Stimulated activated naive B cell treated with anti-CD40 and anti-IgM and Interleukin-4, amounts not matched to agents 10 μg/mL and 1 μg/mL and 100 μg/mL, for 72 hours (primary cell): ENCODE measurements around the gene CLIC4.

Experiments
- ATAC-seq, 2 donors: fragments of 150-1000 bp; cut with Tn5 transposase; replicated peaks; 2 replicates each; pipeline ENCODE4 v1.10.0; 2021; ENCODE audit warnings: moderate library complexity in 1 of 2
- DNase-seq: peaks from one replicate; pipeline ENCODE4 v3.0.0; 2021
- H3K27ac Mint-ChIP-seq: one replicate; pipeline ENCODE4 v1.8.0; 2022; ENCODE audit warnings: mild to moderate bottlenecking, mixed read lengths
- H3K27me3 Mint-ChIP-seq, 2 donors: one replicate each; pipeline ENCODE4 v1.8.0; 2022; ENCODE audit warnings: mixed read lengths in 2 of 2
- H3K36me3 Mint-ChIP-seq, 2 donors: one replicate each; pipeline ENCODE4 v1.8.0; 2022; ENCODE audit warnings: mixed read lengths in 2 of 2, mild to moderate bottlenecking in 1 of 2
- H3K4me1 Mint-ChIP-seq, 2 donors: one replicate each; pipeline ENCODE4 v1.8.0; 2022; ENCODE audit warnings: mixed read lengths in 2 of 2, mild to moderate bottlenecking in 1 of 2
- H3K4me3 Mint-ChIP-seq, 2 donors: one replicate each; pipeline ENCODE4 v1.8.0; 2022; ENCODE audit warnings: mild to moderate bottlenecking in 2 of 2, mixed read lengths in 2 of 2, moderate library complexity in 1 of 2
- H3K9me3 Mint-ChIP-seq, 2 donors: one replicate each; pipeline ENCODE4 v1.8.0; 2022; ENCODE audit warnings: mixed read lengths in 2 of 2, mild to moderate bottlenecking in 1 of 2

The CLIC4 gene

GRCh38 chr1:24865168-24865567 lies 119.9 kb downstream of the CLIC4 start:
- DNase-seq: no peak
- Mint-ChIP-seq H3K4me1 (peaks cover 8 to 15% of the 10 kb centered on the region in 2 donors), H3K9me3 (no peaks in the 10 kb centered on the region), H3K4me3 (no peak overlapping the region), H3K36me3 (no peaks in the 10 kb centered on the region), H3K27ac (no peak overlapping the region), H3K27me3 (peaks cover 15 to 19% of the 10 kb centered on the region in 2 donors)
- ATAC-seq: no peak

DNA sequence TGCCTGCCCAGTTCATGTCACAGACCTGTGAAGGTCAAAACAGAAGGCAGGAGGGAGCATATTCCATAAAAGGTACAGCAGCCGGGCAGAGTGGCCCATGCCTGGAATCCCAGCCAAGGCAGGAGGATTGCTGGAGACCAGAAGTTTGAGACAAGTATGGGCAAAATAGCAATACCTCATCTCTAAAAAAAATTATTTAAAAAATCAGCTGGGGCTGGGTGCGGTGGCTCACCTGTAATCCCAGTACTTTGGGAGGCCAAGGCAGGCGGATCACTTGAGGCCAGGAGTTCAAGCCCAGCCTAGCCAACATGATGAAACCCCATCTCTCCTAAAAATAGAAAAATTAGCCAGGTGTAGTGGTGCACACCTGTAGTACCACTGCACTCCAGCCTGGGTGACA lies 120.3 kb downstream of the CLIC4 start:
- Mint-ChIP-seq H3K4me3 (no peak overlapping the region), H3K27me3 (peaks cover 15 to 21% of the 10 kb centered on the region in 2 donors), H3K9me3 (no peaks in the 10 kb centered on the region), H3K36me3 (no peaks in the 10 kb centered on the region), H3K27ac (no peak overlapping the region), H3K4me1 (peaks cover 10 to 20% of the 10 kb centered on the region in 2 donors)
- DNase-seq (no peak), ATAC-seq (no peak)

GRCh38 chr1:24866211-24867083 lies 121.2 kb downstream of the CLIC4 start:
- DNase-seq: no peak
- peaks cover 20 to 30% of the 10 kb centered on the region in 2 donors for H3K27me3 Mint-ChIP-seq
- no peak overlapping the region for H3K27ac Mint-ChIP-seq
- peak in 1 of 2 donors; percentile 17 for ATAC-seq
- H3K4me3 Mint-ChIP-seq: no peak overlapping the region
- H3K36me3 Mint-ChIP-seq: no peaks in the 10 kb centered on the region
- peaks cover 18 to 28% of the 10 kb centered on the region in 2 donors for H3K4me1 Mint-ChIP-seq
- H3K9me3 Mint-ChIP-seq: no peaks in the 10 kb centered on the region

GRCh38 chr1:24867084-24867870 lies 122.0 kb downstream of the CLIC4 start:
- H3K36me3 Mint-ChIP-seq: no peaks in the 10 kb centered on the region
- peaks cover 24 to 37% of the 10 kb centered on the region in 2 donors for H3K4me1 Mint-ChIP-seq
- peaks cover 27 to 38% of the 10 kb centered on the region in 2 donors for H3K27me3 Mint-ChIP-seq
- no peak for DNase-seq
- no peak for ATAC-seq
- no peak overlapping the region for H3K4me3 Mint-ChIP-seq
- no peaks in the 10 kb centered on the region for H3K9me3 Mint-ChIP-seq
- H3K27ac Mint-ChIP-seq: no peak overlapping the region

DNA sequence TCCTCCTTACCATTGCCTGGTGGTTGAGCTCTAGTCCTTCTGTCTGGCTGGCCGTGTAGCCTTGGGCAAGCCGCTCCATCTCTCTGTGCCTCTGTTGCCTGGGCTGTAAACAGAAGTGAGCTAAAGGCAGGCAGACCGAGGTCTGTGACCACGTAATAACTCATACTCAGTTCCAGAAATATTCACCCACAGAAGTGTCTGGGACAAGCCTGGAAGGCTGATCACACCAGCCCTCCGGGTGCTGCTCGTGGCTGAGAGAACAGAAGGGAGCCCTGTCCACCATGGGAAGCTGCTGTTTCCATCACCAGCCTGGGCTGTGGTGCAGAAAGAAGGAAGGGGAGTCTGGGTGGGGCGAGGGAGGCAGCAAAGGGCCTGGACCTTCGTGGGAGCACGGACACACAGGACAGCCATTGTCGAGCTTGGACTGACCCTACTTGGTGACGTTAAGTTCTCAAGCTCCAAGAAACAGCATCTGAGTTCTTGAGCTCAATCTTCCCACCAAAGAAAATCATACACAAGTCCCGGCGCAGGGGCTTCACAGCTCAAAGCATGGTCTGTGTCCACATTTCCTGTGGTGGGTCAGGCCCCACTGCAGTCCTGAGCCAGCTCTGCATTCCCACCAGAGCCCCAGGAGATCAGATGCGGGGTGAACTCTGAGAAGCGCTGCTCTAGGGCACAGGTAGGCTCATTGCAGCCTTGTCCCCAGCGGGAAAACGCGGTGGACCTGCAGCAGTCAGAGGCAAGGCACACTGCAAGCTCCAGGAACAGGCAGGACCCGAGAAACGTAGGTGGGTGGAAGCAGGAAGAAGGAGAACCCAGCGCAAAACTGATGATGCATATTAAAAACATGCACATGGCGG lies 123.0 kb downstream of the CLIC4 start:
- peaks cover 31 to 38% of the 10 kb centered on the region in 2 donors for H3K27me3 Mint-ChIP-seq
- no peak overlapping the region for H3K27ac Mint-ChIP-seq
- H3K4me1 Mint-ChIP-seq: peaks cover 24 to 43% of the 10 kb centered on the region in 2 donors

DNA sequence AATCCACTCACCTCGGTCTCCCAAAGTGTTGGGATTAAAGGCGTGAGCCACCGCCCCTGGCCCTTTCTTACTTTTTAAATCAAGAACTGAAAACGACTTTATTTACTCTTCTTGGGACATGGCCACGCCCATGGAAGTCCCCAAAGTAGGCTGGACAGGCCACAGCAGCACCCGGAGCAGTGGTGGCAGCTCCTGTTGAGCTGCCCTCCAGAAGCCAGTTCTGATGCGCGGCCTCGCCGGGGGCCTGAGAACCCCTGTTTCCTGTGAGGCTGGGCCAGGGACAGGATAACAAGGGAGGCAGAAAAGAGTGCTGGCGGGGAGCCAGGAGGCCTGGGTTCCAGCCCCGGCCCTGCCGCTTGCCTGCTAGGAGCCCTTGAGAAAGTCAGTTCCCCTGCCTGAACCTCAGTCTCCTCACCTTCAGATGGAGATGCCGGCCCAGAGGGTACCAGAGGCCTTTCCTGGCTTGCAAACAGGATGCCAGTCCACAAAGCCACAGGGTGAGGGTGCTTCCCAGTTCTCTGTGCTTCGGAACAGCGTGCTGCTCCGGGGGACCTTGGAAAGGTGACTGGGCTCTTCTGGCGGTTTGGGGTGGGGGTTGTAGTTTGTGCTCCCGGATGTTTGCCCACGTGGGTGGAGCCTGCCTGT lies 125.4 kb downstream of the CLIC4 start:
- Mint-ChIP-seq H3K27ac (peak overlapping the region; percentile 69), H3K9me3 (no peaks in the 10 kb centered on the region), H3K36me3 (no peaks in the 10 kb centered on the region), H3K27me3 (peaks cover 26 to 31% of the 10 kb centered on the region in 2 donors), H3K4me1 (peaks cover 18 to 33% of the 10 kb centered on the region in 2 donors), H3K4me3 (peak overlapping the region in 1 of 2 donors; percentile 56)
- DNase-seq: no peak
- peak; percentile 53 to 56 for ATAC-seq

More for the DNA sequence above, 123.0 kb downstream of the CLIC4 start:
- no peak overlapping the region for H3K4me3 Mint-ChIP-seq
- no peaks in the 10 kb centered on the region for H3K36me3 Mint-ChIP-seq
- DNase-seq: no peak
- no peak for ATAC-seq
- no peaks in the 10 kb centered on the region for H3K9me3 Mint-ChIP-seq

- no peaks in the 10 kb centered on the region for H3K36me3 Mint-ChIP-seq
- H3K27me3 Mint-ChIP-seq: peaks cover 26 to 31% of the 10 kb centered on the region in 2 donors
- H3K9me3 Mint-ChIP-seq: no peaks in the 10 kb centered on the region
- no peak overlapping the region for H3K27ac Mint-ChIP-seq
- H3K4me3 Mint-ChIP-seq: peak overlapping the region in 1 of 2 donors; percentile 27
- ATAC-seq: no peak
- no peak for DNase-seq
- H3K4me1 Mint-ChIP-seq: peaks cover 18 to 33% of the 10 kb centered on the region in 2 donors
These were observed 126.2 kb downstream of the CLIC4 start for GRCh38 chr1:24871306-24871901.

GRCh38 chr1:24872061-24872850 lies 127.0 kb downstream of the CLIC4 start:
- Mint-ChIP-seq H3K9me3 (no peaks in the 10 kb centered on the region), H3K4me1 (peaks cover 18 to 33% of the 10 kb centered on the region in 2 donors), H3K36me3 (no peaks in the 10 kb centered on the region), H3K27me3 (peaks cover 22 to 27% of the 10 kb centered on the region in 2 donors), H3K4me3 (no peak overlapping the region), H3K27ac (no peak overlapping the region)
- no peak for DNase-seq
- ATAC-seq: peak; percentile 40 to 48

DNA sequence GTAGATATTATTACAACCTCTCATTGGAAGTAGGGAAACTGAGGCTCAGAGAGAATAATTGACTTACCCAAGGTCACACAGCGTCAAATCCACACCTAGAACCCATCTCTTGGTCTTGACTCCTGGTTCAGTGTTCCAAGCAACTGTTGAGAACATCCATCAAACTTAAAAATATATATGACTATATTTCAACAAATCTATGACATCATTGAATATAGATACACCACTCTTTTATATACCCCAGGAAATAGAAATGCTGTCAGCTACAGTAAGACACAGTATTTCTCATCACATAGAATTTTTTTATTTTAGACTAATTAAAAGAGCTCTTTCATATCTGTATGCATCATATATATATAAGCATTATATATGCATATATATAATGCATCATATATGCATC lies 127.9 kb downstream of the CLIC4 start:
- Mint-ChIP-seq H3K4me3 (no peak overlapping the region), H3K9me3 (no peaks in the 10 kb centered on the region), H3K4me1 (peaks cover 16 to 36% of the 10 kb centered on the region in 2 donors), H3K27ac (no peak overlapping the region), H3K27me3 (peaks cover 17 to 23% of the 10 kb centered on the region in 2 donors), H3K36me3 (no peaks in the 10 kb centered on the region)
- ATAC-seq (no peak), DNase-seq (no peak)

DNA sequence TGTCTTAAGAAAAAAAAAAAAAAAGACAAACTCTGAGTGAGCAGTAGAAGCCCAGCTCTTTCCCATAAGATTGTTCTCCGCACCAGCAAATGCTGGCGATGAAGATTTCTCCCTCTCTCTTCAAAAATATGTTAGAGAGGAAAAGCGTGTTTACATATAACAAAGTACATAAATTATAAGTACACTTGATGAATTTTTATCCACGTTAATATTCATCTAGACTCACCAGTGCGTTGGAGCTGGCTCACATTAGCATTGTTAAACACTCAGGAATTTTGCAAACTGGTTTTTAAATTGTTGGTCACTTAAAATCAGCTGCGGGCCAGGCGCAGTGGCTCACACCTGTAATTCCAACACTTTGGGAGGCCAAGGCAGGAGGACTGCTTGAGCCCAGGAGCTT lies 128.8 kb downstream of the CLIC4 start:
- H3K27me3 Mint-ChIP-seq: peaks cover 16 to 30% of the 10 kb centered on the region in 2 donors
- no peak overlapping the region for H3K27ac Mint-ChIP-seq
- ATAC-seq (no peak), DNase-seq (no peak)
- no peaks in the 10 kb centered on the region for H3K36me3 Mint-ChIP-seq
- peaks cover 16 to 37% of the 10 kb centered on the region in 2 donors for H3K4me1 Mint-ChIP-seq
- H3K4me3 Mint-ChIP-seq: no peak overlapping the region
- no peaks in the 10 kb centered on the region for H3K9me3 Mint-ChIP-seq

GRCh38 chr1:24874611-24875234 lies 129.5 kb downstream of the CLIC4 start:
- H3K27ac Mint-ChIP-seq: no peak overlapping the region
- DNase-seq (no peak), ATAC-seq (no peak)

DNA sequence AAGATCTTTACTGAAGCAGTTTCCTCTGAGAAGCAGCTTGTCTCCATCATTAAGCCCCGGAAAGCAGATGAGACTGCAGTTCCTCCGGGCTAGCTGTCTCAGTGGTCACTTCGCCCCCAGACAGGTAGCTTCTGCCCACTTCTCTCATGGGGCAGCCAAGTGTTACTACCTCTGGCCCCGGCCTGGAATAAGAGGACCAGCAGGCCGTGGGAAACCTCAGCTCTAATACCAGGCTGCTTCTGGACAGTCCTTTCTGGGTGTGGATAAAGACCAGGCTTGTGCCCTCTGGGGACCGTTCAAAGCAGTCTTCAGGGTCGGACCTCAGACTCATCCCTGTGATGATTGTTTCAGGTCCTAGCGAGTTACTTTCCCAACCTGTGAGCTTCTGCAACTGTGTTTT lies 130.0 kb downstream of the CLIC4 start:
- Mint-ChIP-seq H3K9me3 (no peaks in the 10 kb centered on the region), H3K4me1 (peaks cover 16 to 30% of the 10 kb centered on the region in 2 donors), H3K4me3 (no peak overlapping the region), H3K27ac (no peak overlapping the region), H3K27me3 (peaks cover 16 to 30% of the 10 kb centered on the region in 2 donors), H3K36me3 (no peaks in the 10 kb centered on the region)
- DNase-seq (no peak), ATAC-seq (no peak)

More at GRCh38 chr1:24874611-24875234, 129.5 kb downstream of the CLIC4 start:
- Mint-ChIP-seq H3K36me3 (no peaks in the 10 kb centered on the region), H3K9me3 (no peaks in the 10 kb centered on the region), H3K4me1 (peaks cover 16 to 36% of the 10 kb centered on the region in 2 donors), H3K4me3 (no peak overlapping the region), H3K27me3 (peaks cover 16 to 30% of the 10 kb centered on the region in 2 donors)
